HL-60 (cell line): Measurements from ENCODE around the gene SLAMF7.
A peak's percentile ranks its signal among the peaks of the same experiment; 100 is the strongest.
"Not testable (repeated sequence)": the region's sequence is repeated elsewhere in the genome, so short reads cannot be mapped to it uniquely, and the experiment has no call there.

Source experiments
- DNase-seq, 2 experiments: peaks; one replicate each; pipeline ENCODE4 v3.0.0-alpha.2; 2010 to 2020; ENCODE audit warnings: low read depth in 1 of 2, low spot score in 1 of 2
- H3K27ac ChIP-seq: fragments of 250-450 bp; sonication (Bioruptor Pico); replicated peaks from 2 replicates; pipeline ENCODE4 v1.5.1; 2020; ENCODE audit warnings: mild to moderate bottlenecking, moderate library complexity
- H3K27me3 ChIP-seq: fragments of 250-450 bp; sonication (Bioruptor Pico); 2 replicates; pipeline ENCODE4 v1.5.1; 2021; ENCODE audit warnings: mild to moderate bottlenecking, moderate library complexity; ENCODE audit not compliant: insufficient read depth, poor library complexity, severe bottlenecking
- H3K4me3 ChIP-seq: replicated peaks from 2 replicates; pipeline ENCODE4 v1.5.1; 2011; ENCODE audit warnings: mild to moderate bottlenecking, control low read depth, low read length; ENCODE audit not compliant: insufficient read depth
- CTCF ChIP-seq: IDR thresholded peaks from one replicate; pipeline ENCODE4 v1.5.1; 2011; ENCODE audit warnings: low read length, control low read depth, inconsistent platforms; ENCODE audit not compliant: insufficient read depth
- GABPA ChIP-seq: IDR thresholded peaks from 2 replicates; pipeline ENCODE4 v1.6.1; 2012; ENCODE audit warnings: low read depth
- POLR2AphosphoS5 ChIP-seq: IDR thresholded peaks from 2 replicates; pipeline ENCODE4 v1.6.1; 2012; ENCODE audit warnings: low read depth
- REST ChIP-seq: IDR thresholded peaks from 2 replicates; pipeline ENCODE4 v1.6.1; 2012; ENCODE audit warnings: low read depth; ENCODE audit not compliant: insufficient replicate concordance
- SPI1 ChIP-seq: IDR thresholded peaks from 2 replicates; pipeline ENCODE4 v1.6.1; 2012; ENCODE audit warnings: low read depth, mild to moderate bottlenecking, borderline replicate concordance

SLAMF7 gene

DNA sequence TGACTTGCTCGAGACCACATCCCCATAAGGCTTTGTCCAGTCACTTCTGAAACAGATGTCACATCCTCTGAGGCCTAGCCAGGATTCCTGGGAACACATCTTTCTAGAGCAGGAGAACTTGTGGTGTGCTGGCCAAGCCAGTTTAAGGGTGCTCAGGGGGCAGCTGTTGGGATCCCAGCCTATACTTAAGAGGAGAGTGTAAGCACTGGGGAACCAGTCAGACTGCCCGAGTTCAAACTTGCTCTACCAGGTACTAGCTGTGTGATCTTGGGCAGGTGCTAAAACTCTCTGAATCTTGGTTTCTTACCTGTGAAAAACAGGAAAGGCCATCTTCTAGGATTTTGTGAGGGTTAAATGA, 41.3 kb downstream of the SLAMF7 start:
- Histone ChIP-seq H3K27me3 (no peaks in the 10 kb centered on the region), H3K27ac (no peak overlapping the region), H3K4me3 (no peak overlapping the region)
- TF ChIP-seq POLR2AphosphoS5 (no peak), CTCF (no peak), GABPA (no peak), REST (no peak), SPI1 (no peak)
- no peak for DNase-seq

- no peaks in the 10 kb centered on the region for H3K27me3 ChIP-seq
- H3K4me3 ChIP-seq = no peak overlapping the region
- DNase-seq = no peak
- no peak overlapping the region for H3K27ac ChIP-seq
- TF ChIP-seq POLR2AphosphoS5 (no peak), REST (no peak), GABPA (no peak), CTCF (no peak), SPI1 (no peak)
These were observed 42.2 kb downstream of the SLAMF7 start for GRCh38 chr1:160781186-160781766.

DNA sequence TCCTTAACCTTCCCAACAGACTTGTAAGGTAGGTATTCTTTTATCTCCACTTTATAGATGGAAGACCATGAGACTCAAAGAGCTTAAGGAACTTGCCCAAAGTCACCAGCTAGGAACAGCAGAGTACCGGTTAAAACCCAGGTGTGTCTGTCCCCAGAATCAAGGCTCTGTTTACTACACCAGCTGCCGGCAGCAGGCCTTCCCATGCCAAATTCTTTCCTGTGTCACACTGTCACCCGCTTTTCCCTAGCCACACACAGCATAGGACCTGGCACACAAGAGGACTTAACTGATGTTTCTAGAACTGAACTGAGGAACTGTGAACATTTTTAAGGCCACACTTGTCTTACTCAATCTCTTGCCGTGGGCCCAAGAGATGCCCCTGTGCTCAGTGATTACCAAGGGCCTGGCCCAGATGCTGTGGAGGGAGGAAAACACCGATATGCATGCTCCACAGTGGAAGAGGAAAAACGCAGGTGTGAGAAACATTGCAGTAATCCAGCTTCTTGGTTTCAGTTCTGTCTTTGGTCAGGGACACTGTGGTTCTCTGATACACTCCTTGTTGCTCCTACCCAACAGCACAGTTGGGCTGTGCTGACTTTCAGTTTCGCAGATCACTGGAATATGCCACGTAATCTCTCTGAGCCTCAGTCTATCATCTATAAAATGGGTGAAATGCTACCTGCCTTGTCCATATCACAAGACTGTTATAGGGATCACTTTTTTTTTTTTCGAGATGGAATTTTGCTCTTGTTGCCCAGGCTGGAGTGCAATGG, 43.1 kb downstream of the SLAMF7 start:
- peak in 1 of 2 experiments; percentile 37 for DNase-seq
- Histone ChIP-seq H3K27ac (no peak overlapping the region), H3K4me3 (no peak overlapping the region), H3K27me3 (no peaks in the 10 kb centered on the region)
- no peak for TF ChIP-seq REST
- TF ChIP-seq POLR2AphosphoS5 = no peak
- TF ChIP-seq CTCF = no peak
- no peak for TF ChIP-seq GABPA

DNA sequence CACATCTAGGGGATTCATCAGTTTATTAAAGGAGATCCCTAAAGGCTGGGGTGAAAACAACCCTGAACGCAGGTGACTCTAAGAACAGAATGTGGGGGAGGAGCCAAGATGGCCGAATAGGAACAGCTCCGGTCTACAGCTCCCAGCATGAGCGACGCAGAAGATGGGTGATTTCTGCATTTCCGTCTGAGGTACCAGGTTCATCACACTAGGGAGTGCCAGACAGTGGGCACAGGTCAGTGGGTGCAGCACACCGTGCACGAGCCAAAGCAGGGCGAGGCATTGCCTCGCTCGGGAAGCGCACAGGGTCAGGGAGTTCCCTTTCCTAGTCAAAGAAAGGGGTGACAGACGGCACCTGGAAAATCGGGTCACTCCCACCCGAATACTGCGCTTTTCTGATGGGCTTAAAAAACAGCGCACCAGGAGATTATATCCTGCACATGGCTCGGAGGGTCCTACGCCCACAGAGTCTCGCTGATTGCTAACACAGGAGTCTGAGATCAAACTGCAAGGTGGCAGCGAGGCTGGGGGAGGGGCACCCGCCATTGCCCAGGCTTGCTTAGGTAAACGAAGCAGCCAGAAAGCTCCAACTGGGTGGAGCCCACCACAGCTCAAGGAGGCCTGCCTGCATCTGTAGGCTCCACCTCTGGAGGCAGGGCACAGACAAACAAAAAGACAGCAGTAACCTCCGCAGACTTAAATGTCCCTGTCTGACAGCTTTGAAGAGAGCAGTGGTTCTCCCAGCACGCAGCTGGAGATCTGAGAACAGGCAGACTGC, 44.1 kb downstream of the SLAMF7 start:
- DNase-seq, H3K4me3 ChIP-seq, H3K27ac ChIP-seq, H3K27me3 ChIP-seq: not testable (repeated sequence)
